ENCODE results near the gene COMP. TPM values are rescaled to one million over a fixed set of nuclear protein-coding genes. Genes with fewer than 3 reads are reported as not detected.

Gene COMP
- total RNA-seq, 1 experiment from 2014 or later = not detected

GRCh38 chr19:18760440-18761383 is 30.4 kb downstream of the COMP start:
- TF ChIP-seq EZH2 (IDR thresholded peaks at IDR 0.05; ENCODE audit: low read depth) (no peak), CTCF (conservative IDR thresholded peaks at IDR 0.05) (no peak)
- Histone ChIP-seq H3K4me3 (no peak overlapping the region), H3K79me2 (ENCODE audit: low read depth) (no peaks in the 10 kb centered on the region), H3K4me1 (replicated peaks; ENCODE audit: insufficient read depth) (peaks cover 39% of the 10 kb centered on the region), H2AFZ (no peak overlapping the region), H3K27me3 (ENCODE audit: insufficient read depth, low read depth) (no peaks in the 10 kb centered on the region), H3K4me2 (no peak overlapping the region), H4K20me1 (ENCODE audit: insufficient read depth) (no peaks in the 10 kb centered on the region), H3K27ac (no peak overlapping the region), H3K9me2 (ENCODE audit: insufficient read depth) (no peaks in the 10 kb centered on the region), H3K36me3 (ENCODE audit: low read depth) (no peaks in the 10 kb centered on the region), H3F3A (ENCODE audit: insufficient read depth, low read depth) (peaks cover 37% of the 10 kb centered on the region), H3K9me3 (ENCODE audit: insufficient read depth, low read depth) (no peaks in the 10 kb centered on the region)
- BruUV-seq (replicated peaks) = no TSS peak
- ChIA-PET CTCF (interaction anchor here (0.7 kb wide), 1 partner anchor 21 kb away, joined by 14 read pairs; no protein-coding TSS in a partner anchor), POLR2A (ENCODE audit: unreplicated experiment) (no interaction called here)
- intact Hi-C loops (cut with micrococcal nuclease; ENCODE audit: unreplicated experiment) = loop anchor here (5.0 to 10.0 kb wide), 2 partner anchors 87 to 156 kb away; partner anchors contain the start of gene CRLF1
- no peak for DNase-seq

DNA sequence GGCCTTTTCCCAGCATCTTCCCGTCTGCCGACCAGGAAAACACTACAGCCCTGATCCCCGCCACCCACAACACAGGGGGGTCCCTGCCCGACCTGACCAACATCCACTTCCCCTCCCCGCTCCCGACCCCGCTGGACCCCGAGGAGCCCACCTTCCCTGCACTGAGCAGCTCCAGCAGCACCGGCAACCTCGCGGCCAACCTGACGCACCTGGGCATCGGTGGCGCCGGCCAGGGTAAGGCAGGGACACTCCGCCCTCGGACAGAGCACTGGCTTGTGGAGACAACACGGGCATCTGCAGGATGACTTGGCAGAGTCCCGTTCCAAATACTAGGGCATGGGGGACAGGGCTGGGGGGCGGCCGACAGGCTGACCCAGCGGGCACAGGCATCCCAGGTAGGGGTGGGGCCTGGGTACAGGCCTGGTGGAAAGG is 31.1 kb downstream of the COMP start:
- Histone ChIP-seq H3K9me2 (ENCODE audit: insufficient read depth) (no peaks in the 10 kb centered on the region), H3F3A (ENCODE audit: insufficient read depth, low read depth) (peaks cover 30% of the 10 kb centered on the region), H3K79me2 (ENCODE audit: low read depth) (no peaks in the 10 kb centered on the region), H4K20me1 (ENCODE audit: insufficient read depth) (no peaks in the 10 kb centered on the region), H3K27ac (no peak overlapping the region), H3K27me3 (ENCODE audit: insufficient read depth, low read depth) (no peaks in the 10 kb centered on the region), H3K9me3 (ENCODE audit: insufficient read depth, low read depth) (no peaks in the 10 kb centered on the region), H2AFZ (no peak overlapping the region), H3K4me3 (no peak overlapping the region), H3K4me2 (no peak overlapping the region), H3K36me3 (ENCODE audit: low read depth) (no peaks in the 10 kb centered on the region), H3K4me1 (replicated peaks; ENCODE audit: insufficient read depth) (peaks cover 32% of the 10 kb centered on the region)
- ChIA-PET CTCF (no interaction called here), POLR2A (ENCODE audit: unreplicated experiment) (no interaction called here)
- intact Hi-C loops (cut with micrococcal nuclease; ENCODE audit: unreplicated experiment) = loop anchor here (5.0 to 10.0 kb wide), 2 partner anchors 87 to 155 kb away; partner anchors contain the start of gene CRLF1
- BruUV-seq (replicated peaks) = no TSS peak
- DNase-seq = no peak
- TF ChIP-seq EZH2 (IDR thresholded peaks at IDR 0.05; ENCODE audit: low read depth) (no peak), CTCF (conservative IDR thresholded peaks at IDR 0.05) (no peak)

DNA sequence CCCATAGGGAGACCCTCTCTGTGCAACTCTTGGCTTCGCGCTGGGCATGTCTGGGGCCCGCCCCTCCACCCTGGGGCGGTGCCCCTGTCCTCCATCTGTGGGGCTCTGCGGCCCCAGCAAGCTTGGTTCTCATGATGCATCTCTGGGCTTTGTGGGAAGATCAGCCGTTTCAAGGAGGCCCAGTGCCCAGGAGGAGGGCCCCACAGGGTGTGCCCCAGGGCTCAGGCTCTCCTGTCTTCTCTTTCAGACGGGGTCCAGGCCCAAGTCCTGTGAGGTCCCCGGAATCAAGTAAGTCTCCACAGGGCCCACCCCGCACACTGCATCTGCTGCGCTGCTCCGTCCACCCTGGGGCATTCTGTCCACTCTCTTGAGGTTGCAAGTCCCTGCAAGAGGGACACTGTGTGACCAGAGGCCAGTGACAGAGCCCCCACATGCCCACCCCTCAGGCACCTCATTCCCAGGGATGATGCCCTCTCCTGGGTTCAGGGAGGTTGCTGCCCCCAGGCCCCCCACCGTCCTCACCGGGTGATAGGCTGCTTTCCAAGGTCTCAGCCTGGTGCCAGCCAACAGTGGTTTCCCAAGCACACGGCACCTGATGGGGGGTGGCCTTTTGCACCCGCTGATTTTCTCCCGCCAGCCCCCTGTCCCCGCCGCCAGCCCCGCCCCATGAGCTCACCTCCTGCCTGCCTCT is 31.7 kb downstream of the COMP start:
- no TSS peak for BruUV-seq (replicated peaks)
- POLR2A ChIA-PET (ENCODE audit: unreplicated experiment) = no interaction called here
- H3K9me2 ChIP-seq (ENCODE audit: insufficient read depth) = no peaks in the 10 kb centered on the region
- TF ChIP-seq EZH2 (IDR thresholded peaks at IDR 0.05; ENCODE audit: low read depth) (no peak), CTCF (conservative IDR thresholded peaks at IDR 0.05) (no peak)
- H3K27ac ChIP-seq = no peak overlapping the region
- no peak overlapping the region for H3K4me2 ChIP-seq
- H3K4me1 ChIP-seq (replicated peaks; ENCODE audit: insufficient read depth) = peaks cover 26% of the 10 kb centered on the region
- no peaks in the 10 kb centered on the region for H3K79me2 ChIP-seq (ENCODE audit: low read depth)
- H3K36me3 ChIP-seq (ENCODE audit: low read depth) = no peaks in the 10 kb centered on the region
- H3F3A ChIP-seq (ENCODE audit: insufficient read depth, low read depth) = peaks cover 25% of the 10 kb centered on the region
- DNase-seq = no peak
- no peaks in the 10 kb centered on the region for H4K20me1 ChIP-seq (ENCODE audit: insufficient read depth)
- no peaks in the 10 kb centered on the region for H3K27me3 ChIP-seq (ENCODE audit: insufficient read depth, low read depth)
- CTCF ChIA-PET = no interaction called here
- no peak overlapping the region for H3K4me3 ChIP-seq
- no peak overlapping the region for H2AFZ ChIP-seq
- intact Hi-C loops (cut with micrococcal nuclease; ENCODE audit: unreplicated experiment) = no loop called here
- H3K9me3 ChIP-seq (ENCODE audit: insufficient read depth, low read depth) = no peaks in the 10 kb centered on the region
